ENCODE results near the gene CATSPERZ. TPM values are rescaled to one million over a fixed set of nuclear protein-coding genes. Genes with fewer than 3 reads are reported as not detected.

Gene CATSPERZ
- polyA plus RNA-seq, 1 donor from 2014 or later, result not detected

DNA sequence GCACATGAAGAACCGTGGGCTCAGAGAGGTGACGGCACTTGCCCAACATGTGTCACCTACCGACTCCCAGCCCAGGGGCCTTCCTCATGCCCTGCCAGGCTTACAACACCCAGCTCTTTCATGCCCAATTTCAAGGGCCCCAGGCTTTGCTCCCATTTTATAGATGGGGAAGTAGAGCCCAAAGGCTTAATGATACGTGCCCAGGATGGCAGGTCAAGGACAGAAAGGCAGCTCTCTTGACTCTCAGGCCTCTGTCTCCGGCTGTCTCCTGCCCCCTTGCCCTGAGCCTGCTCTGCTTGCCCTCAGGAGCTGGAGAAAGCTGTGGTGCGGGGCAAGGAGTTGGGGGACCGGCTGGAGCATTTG lies 48.8 kb downstream of the CATSPERZ start:
- H3K79me2 ChIP-seq (replicated peaks; ENCODE audit: insufficient read depth, low read length), result no peaks in the 10 kb centered on the region
- no peaks in the 10 kb centered on the region for H4K20me1 ChIP-seq (ENCODE audit: insufficient read depth)
- H3K4me3 ChIP-seq (ENCODE audit: low read length), result no peak overlapping the region
- H3K27me3 ChIP-seq (ENCODE audit: insufficient read depth, low read depth, low read length), result no peaks in the 10 kb centered on the region
- TF ChIP-seq RAD21 (conservative IDR thresholded peaks at IDR 0.05) (no peak), EP300 (conservative IDR thresholded peaks at IDR 0.05; ENCODE audit: poor library complexity, severe bottlenecking) (no peak), MXI1 (conservative IDR thresholded peaks at IDR 0.05; ENCODE audit: poor library complexity, severe bottlenecking) (no peak)
- TF ChIP-seq, protein P1, sequence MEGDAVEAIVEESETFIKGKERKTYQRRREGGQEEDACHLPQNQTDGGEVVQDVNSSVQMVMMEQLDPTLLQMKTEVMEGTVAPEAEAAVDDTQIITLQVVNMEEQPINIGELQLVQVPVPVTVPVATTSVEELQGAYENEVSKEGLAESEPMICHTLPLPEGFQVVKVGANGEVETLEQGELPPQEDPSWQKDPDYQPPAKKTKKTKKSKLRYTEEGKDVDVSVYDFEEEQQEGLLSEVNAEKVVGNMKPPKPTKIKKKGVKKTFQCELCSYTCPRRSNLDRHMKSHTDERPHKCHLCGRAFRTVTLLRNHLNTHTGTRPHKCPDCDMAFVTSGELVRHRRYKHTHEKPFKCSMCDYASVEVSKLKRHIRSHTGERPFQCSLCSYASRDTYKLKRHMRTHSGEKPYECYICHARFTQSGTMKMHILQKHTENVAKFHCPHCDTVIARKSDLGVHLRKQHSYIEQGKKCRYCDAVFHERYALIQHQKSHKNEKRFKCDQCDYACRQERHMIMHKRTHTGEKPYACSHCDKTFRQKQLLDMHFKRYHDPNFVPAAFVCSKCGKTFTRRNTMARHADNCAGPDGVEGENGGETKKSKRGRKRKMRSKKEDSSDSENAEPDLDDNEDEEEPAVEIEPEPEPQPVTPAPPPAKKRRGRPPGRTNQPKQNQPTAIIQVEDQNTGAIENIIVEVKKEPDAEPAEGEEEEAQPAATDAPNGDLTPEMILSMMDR (IDR thresholded peaks at IDR 0.05; ENCODE audit: poor library complexity, severe bottlenecking), result no peak
- TF ChIP-seq, protein P2, sequence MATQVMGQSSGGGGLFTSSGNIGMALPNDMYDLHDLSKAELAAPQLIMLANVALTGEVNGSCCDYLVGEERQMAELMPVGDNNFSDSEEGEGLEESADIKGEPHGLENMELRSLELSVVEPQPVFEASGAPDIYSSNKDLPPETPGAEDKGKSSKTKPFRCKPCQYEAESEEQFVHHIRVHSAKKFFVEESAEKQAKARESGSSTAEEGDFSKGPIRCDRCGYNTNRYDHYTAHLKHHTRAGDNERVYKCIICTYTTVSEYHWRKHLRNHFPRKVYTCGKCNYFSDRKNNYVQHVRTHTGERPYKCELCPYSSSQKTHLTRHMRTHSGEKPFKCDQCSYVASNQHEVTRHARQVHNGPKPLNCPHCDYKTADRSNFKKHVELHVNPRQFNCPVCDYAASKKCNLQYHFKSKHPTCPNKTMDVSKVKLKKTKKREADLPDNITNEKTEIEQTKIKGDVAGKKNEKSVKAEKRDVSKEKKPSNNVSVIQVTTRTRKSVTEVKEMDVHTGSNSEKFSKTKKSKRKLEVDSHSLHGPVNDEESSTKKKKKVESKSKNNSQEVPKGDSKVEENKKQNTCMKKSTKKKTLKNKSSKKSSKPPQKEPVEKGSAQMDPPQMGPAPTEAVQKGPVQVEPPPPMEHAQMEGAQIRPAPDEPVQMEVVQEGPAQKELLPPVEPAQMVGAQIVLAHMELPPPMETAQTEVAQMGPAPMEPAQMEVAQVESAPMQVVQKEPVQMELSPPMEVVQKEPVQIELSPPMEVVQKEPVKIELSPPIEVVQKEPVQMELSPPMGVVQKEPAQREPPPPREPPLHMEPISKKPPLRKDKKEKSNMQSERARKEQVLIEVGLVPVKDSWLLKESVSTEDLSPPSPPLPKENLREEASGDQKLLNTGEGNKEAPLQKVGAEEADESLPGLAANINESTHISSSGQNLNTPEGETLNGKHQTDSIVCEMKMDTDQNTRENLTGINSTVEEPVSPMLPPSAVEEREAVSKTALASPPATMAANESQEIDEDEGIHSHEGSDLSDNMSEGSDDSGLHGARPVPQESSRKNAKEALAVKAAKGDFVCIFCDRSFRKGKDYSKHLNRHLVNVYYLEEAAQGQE (IDR thresholded peaks at IDR 0.05; ENCODE audit: borderline replicate concordance), result no peak
- H3K9me2 ChIP-seq (ENCODE audit: insufficient read depth, low read length), result no peaks in the 10 kb centered on the region
- H2AFZ ChIP-seq (ENCODE audit: low read depth, low read length), result no peak overlapping the region
- H3F3A ChIP-seq (ENCODE audit: insufficient read depth, low read length, poor library complexity, severe bottlenecking), result no peaks in the 10 kb centered on the region
- H3K4me2 ChIP-seq (ENCODE audit: low read length), result no peak overlapping the region
- H3K36me3 ChIP-seq (ENCODE audit: insufficient read depth, low read length), result no peaks in the 10 kb centered on the region
- no peak overlapping the region for H3K27ac ChIP-seq (ENCODE audit: low read length)
- H3K9ac ChIP-seq (ENCODE audit: low read length), result no peak overlapping the region
- H3K9me3 ChIP-seq (ENCODE audit: low read length), result no peaks in the 10 kb centered on the region

DNA sequence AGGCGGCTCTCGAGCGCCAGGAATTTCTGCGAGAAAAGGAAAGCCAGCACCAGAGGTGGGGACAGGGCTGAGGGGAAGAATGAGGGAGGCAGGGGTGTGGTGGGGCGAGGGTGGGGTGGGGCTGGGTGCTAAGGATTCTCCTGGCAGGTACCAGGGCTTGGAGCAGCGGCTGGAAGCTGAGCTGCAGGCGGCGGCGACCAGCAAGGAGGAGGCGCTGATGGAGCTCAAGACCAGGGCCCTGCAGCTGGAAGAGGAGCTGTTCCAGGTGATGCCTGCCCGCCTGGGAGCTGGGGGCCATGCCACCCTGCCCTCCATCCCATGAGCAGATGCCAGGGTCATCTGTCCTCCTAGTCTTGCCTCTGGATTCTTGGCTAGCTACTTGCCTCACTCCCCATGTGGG lies 49.2 kb downstream of the CATSPERZ start:
- Histone ChIP-seq H3K27me3 (ENCODE audit: insufficient read depth, low read depth, low read length) (no peaks in the 10 kb centered on the region), H3K9ac (ENCODE audit: low read length) (no peak overlapping the region), H3K79me2 (replicated peaks; ENCODE audit: insufficient read depth, low read length) (no peaks in the 10 kb centered on the region), H3K4me2 (ENCODE audit: low read length) (no peak overlapping the region), H3K36me3 (ENCODE audit: insufficient read depth, low read length) (no peaks in the 10 kb centered on the region), H3K4me3 (ENCODE audit: low read length) (no peak overlapping the region), H3K27ac (ENCODE audit: low read length) (no peak overlapping the region), H3K9me3 (ENCODE audit: low read length) (no peaks in the 10 kb centered on the region), H3K9me2 (ENCODE audit: insufficient read depth, low read length) (no peaks in the 10 kb centered on the region), H4K20me1 (ENCODE audit: insufficient read depth) (no peaks in the 10 kb centered on the region), H3F3A (ENCODE audit: insufficient read depth, low read length, poor library complexity, severe bottlenecking) (no peaks in the 10 kb centered on the region), H2AFZ (ENCODE audit: low read depth, low read length) (no peak overlapping the region)
- TF ChIP-seq RAD21 (conservative IDR thresholded peaks at IDR 0.05), result no peak
- no peak for TF ChIP-seq TAF1 (IDR thresholded peaks at IDR 0.05; ENCODE audit: low read depth)
- TF ChIP-seq, protein P1 (IDR thresholded peaks at IDR 0.05; ENCODE audit: poor library complexity, severe bottlenecking), result no peak
- no peak for TF ChIP-seq SMC3 (conservative IDR thresholded peaks at IDR 0.05; ENCODE audit: poor library complexity)

Measured in neural cell (in vitro differentiated cells).